NCI-H748 (cell line): ENCODE results near the gene BCCIP.

Experiments used
- DNase-seq: peaks from one replicate; lab custom pipeline; 2025; ENCODE audit not compliant: unreplicated experiment; lab: John Stamatoyannopoulos, UW

Gene BCCIP

DNA sequence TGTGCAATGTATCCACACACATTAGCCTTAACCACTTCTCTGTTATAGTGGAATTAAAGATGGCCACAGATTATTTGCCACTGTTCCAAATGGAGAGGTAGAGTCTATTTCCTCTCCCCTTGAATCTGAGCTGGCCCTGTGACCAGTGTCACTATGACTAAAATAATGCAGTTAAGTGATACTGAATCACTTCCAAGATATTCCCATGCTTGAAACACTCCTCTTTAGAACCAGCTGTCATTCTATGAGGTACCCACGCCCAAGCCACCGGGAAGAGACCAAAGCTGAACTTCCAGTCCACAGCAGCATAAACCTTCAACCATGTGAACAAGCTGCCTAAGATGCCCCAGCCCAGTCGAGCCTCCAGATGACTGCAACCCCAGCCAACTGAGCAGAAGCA, 59.9 kb downstream of the BCCIP start:
- DNase-seq, result no peak
